DND-41 (cell line): ENCODE results near the gene GPR21.

Experiments used
- ATAC-seq: fragments of 200-7000 bp; cut with Tn5 transposase; 3 replicates; pipeline ENCODE4 v1.9.1; 2021; ENCODE audit warnings: low read depth; ENCODE audit not compliant: insufficient read depth
- DNase-seq: peaks from one replicate; pipeline ENCODE4 v3.0.0-alpha.2; 2020
- H2AFZ ChIP-seq: 2 replicates; pipeline ENCODE4 v1.6.0; 2012; ENCODE audit warnings: low read depth, low read length
- H3K27ac ChIP-seq: 2 replicates; pipeline ENCODE4 v1.5.1; 2012; ENCODE audit warnings: low read length, inconsistent platforms
- H3K27me3 ChIP-seq: fragments of 200-600 bp; sonication (generic); 2 replicates; pipeline ENCODE4 v1.6.0; 2012; ENCODE audit warnings: low read length, mild to moderate bottlenecking, inconsistent platforms; ENCODE audit not compliant: insufficient read depth, poor library complexity
- H3K36me3 ChIP-seq: 2 replicates; pipeline ENCODE4 v1.5.1; 2012; ENCODE audit warnings: low read length, inconsistent platforms; ENCODE audit not compliant: insufficient read depth
- H3K4me1 ChIP-seq: 2 replicates; pipeline ENCODE4 v1.5.1; 2012; ENCODE audit warnings: mild to moderate bottlenecking, low read length; ENCODE audit not compliant: insufficient read depth
- H3K4me2 ChIP-seq: 2 replicates; pipeline ENCODE4 v1.6.0; 2012; ENCODE audit warnings: mild to moderate bottlenecking, moderate library complexity, low read length, inconsistent platforms; ENCODE audit not compliant: insufficient read depth
- H3K4me3 ChIP-seq, 2 experiments: fragments of 200-600 bp in 1 of 2; shearing (Covaris generic) in 1 of 2; 2 replicates each; pipeline ENCODE4 v1.5.1; 2012 to 2016; ENCODE audit warnings: inconsistent platforms in 2 of 2, low read length in 2 of 2, mild to moderate bottlenecking in 2 of 2, low read depth in 1 of 2, moderate library complexity in 1 of 2
- H3K79me2 ChIP-seq: 2 replicates; pipeline ENCODE4 v1.6.0; 2012; ENCODE audit warnings: low read length, inconsistent platforms; ENCODE audit not compliant: insufficient read depth
- H3K9ac ChIP-seq: 2 replicates; pipeline ENCODE4 v1.6.0; 2012; ENCODE audit warnings: low read depth, mild to moderate bottlenecking, inconsistent platforms, low read length, moderate library complexity
- H3K9me3 ChIP-seq: 2 replicates; pipeline ENCODE4 v1.5.1; 2012; ENCODE audit warnings: low read length, moderate library complexity, mild to moderate bottlenecking, inconsistent platforms; ENCODE audit not compliant: insufficient read depth, severe bottlenecking
- H4K20me1 ChIP-seq: 2 replicates; pipeline ENCODE4 v1.6.0; 2012; ENCODE audit warnings: low read length; ENCODE audit not compliant: insufficient read depth
- CTCF ChIP-seq: IDR thresholded peaks from 2 replicates; pipeline ENCODE4 v1.5.1; 2012; ENCODE audit warnings: borderline replicate concordance, low read length, moderate library complexity, mild to moderate bottlenecking; ENCODE audit not compliant: poor library complexity, severe bottlenecking; ENCODE audit errors: extremely low read depth
- EZH2 ChIP-seq: IDR thresholded peaks from 3 replicates; pipeline ENCODE4 v1.6.1; 2012; ENCODE audit warnings: borderline replicate concordance, low read depth, mild to moderate bottlenecking, moderate library complexity, low read length, inconsistent platforms; ENCODE audit not compliant: severe bottlenecking

GPR21 gene

DNA sequence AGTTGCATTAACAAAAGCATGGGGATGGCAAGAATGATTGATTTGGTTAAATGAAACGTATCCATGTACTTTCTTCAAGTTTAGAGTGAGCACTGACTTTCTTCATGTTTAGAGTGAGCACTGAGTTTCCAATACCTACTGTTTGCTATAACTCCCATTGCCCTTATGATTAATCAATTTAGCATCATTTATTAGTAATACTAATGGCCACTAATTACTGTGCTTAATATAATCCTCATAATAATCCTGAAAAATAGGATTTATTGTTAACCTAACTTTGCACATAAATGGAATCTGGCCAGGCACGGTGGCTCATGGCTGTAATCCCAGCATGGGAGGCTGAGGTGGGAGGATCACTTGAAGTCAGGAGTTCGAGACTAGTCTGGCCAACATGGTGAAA lies 22.1 kb upstream of the GPR21 start:
- no peak overlapping the region for H3K4me2 ChIP-seq
- no peak for TF ChIP-seq CTCF
- TF ChIP-seq EZH2 = no peak
- H4K20me1 ChIP-seq = no peaks in the 10 kb centered on the region
- H3K9ac ChIP-seq = no peak overlapping the region
- H3K9me3 ChIP-seq = no peaks in the 10 kb centered on the region
- no peak for ATAC-seq
- no peak overlapping the region for H3K4me3 ChIP-seq
- no peak overlapping the region for H3K27ac ChIP-seq
- no peaks in the 10 kb centered on the region for H3K4me1 ChIP-seq
- no peak for DNase-seq
- peaks cover 41% of the 10 kb centered on the region; the same call in 1 of the 2 replicates for H3K36me3 ChIP-seq
- no peaks in the 10 kb centered on the region for H3K27me3 ChIP-seq
- H2AFZ ChIP-seq = no peak overlapping the region
- H3K79me2 ChIP-seq = no peaks in the 10 kb centered on the region

GRCh38 chr9:123011878-123012528 lies 21.5 kb upstream of the GPR21 start:
- Histone ChIP-seq H3K9me3 (no peaks in the 10 kb centered on the region), H3K27ac (no peak overlapping the region), H3K4me3 (no peak overlapping the region), H4K20me1 (no peaks in the 10 kb centered on the region), H2AFZ (no peak overlapping the region), H3K36me3 (peaks cover 41% of the 10 kb centered on the region; the same call in 1 of the 2 replicates), H3K4me2 (no peak overlapping the region), H3K27me3 (no peaks in the 10 kb centered on the region), H3K9ac (no peak overlapping the region), H3K79me2 (no peaks in the 10 kb centered on the region), H3K4me1 (no peaks in the 10 kb centered on the region)
- ATAC-seq (no peak), DNase-seq (no peak)
- TF ChIP-seq EZH2 = no peak
- TF ChIP-seq CTCF = no peak

DNA sequence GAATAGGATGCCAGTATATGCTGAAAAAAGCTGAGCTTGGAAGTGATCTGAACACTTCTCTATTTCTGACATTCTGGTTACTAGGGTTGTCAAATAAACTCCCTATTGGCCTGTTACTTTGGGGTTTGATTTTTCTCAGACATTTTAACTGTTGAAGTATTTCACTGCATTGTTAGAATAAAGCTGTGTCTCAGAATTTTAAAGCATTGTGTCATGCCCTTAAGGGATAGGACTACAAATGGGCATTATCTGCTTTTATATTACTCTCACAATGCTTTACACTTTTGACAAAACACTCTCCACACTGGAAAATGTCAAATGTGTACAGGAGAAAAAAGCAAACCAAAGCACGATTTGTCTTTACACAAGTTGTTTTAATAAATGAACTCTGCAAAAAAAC lies 16.8 kb upstream of the GPR21 start:
- H3K4me1 ChIP-seq = no peaks in the 10 kb centered on the region

More for the DNA sequence above, 16.8 kb upstream of the GPR21 start:
- Histone ChIP-seq H3K9ac (no peak overlapping the region), H3K4me2 (no peak overlapping the region), H3K9me3 (no peaks in the 10 kb centered on the region), H2AFZ (no peak overlapping the region), H3K27me3 (no peaks in the 10 kb centered on the region), H3K79me2 (no peaks in the 10 kb centered on the region), H3K36me3 (peaks cover 46% of the 10 kb centered on the region; the same call in 1 of the 2 replicates), H4K20me1 (no peaks in the 10 kb centered on the region), H3K4me3 (no peak overlapping the region), H3K27ac (no peak overlapping the region)
- DNase-seq = no peak
- no peak for ATAC-seq
- TF ChIP-seq CTCF (no peak), EZH2 (no peak)
